Right atrium auricular region (tissue), 2 donors: ENCODE data around the gene GSKIP. TPM values are rescaled to one million over a fixed set of nuclear protein-coding genes. Genes with fewer than 3 reads are reported as not detected.

ENCODE experiments used
- DNase-seq: peaks from one replicate; pipeline ENCODE4 v3.0.0-alpha.2; 2019; ENCODE audit warnings: low spot score
- H3K27ac ChIP-seq, 2 donors: fragments of 200-600 bp; sonication (generic); 1 replicate in 1 of 2; 2 replicates in 1 of 2; pipeline ENCODE4 v1.5.1; 2016 to 2019
- H3K27me3 ChIP-seq, 2 donors: fragments of 200-600 bp; sonication (generic); one replicate each; pipeline versions ENCODE4 v1.5.1 to v1.6.0; 2017 to 2019
- H3K36me3 ChIP-seq: fragments of 200-600 bp; sonication (generic); one replicate; pipeline ENCODE4 v1.5.1; 2016
- H3K4me1 ChIP-seq, 2 donors: fragments of 200-600 bp; sonication (generic); one replicate each; pipeline versions ENCODE4 v1.5.1 to v1.6.0; 2017 to 2019
- H3K4me3 ChIP-seq, 2 donors: fragments of 200-600 bp; sonication (generic); 1 replicate in 1 of 2; 2 replicates in 1 of 2; pipeline ENCODE4 v1.5.1; 2017 to 2019; ENCODE audit warnings: mild to moderate bottlenecking in 1 of 2, moderate library complexity in 1 of 2
- H3K9me3 ChIP-seq, 2 donors: fragments of 200-600 bp; sonication (generic); one replicate each; pipeline ENCODE4 v1.5.1; 2019
- total RNA-seq, 2 donors: library from RNA; depleted of rRNA; stranded (reverse); fragments of >200 nt; gene quantifications; one replicate each; pipeline ENCODE4 v1.1.0, GENCODE V29; 2016
- TF ChIP-seq, protein P1 (sequence below), 2 donors: fragments of 200-600 bp; sonication (generic); IDR thresholded peaks; one replicate each; pipeline ENCODE4 v1.5.1; 2019; ENCODE audit warnings: antibody characterized with exemption in 2 of 2

Gene GSKIP
- total RNA-seq, 2 donors from 2014 or later, result 8.7 to 14.8 TPM

DNA sequence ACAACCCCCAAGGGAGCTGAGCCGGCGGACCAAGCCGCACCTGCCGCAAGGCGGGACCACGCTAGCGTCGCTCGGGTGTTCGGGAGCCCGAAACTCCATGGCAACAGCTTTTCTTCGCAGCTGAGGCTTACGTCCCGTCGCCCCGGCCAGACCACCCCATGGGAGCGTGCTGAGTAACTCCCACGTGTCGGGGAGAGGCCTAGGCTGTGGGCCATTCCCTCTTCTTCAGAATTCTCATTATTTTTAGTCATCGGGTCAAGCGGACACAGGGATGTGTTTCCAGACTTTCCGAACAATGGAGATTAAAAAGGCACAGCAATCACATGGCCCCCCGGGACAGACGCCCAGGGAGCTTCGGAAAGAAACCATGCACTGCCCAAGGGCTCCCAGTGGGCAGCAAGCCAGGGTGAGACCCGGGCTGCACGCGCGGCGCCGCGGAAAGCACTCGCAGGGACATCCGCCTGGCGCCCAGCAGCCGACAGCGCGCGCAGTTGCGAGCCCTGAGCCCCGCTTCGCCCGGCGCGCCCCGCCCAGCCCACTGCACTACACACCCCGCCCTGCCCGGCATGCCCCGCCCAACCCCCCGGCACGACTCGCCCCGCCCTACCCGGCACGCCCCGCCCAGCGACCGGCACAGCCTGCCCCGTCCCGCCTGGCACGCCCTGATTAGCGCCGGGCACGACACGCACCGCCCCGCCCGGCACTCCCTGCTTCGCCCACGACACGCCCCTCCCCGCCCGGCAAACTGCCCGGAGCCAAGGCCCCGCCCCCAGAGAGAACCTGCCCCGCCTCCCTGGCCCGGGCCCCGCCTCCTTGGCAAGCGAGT lies 28.2 kb downstream of the GSKIP start:
- DNase-seq, result peak; percentile 95
- H3K4me1 ChIP-seq, result peaks cover 0 to 15% of the 10 kb centered on the region in 2 donors
- H3K9me3 ChIP-seq, result no peaks in the 10 kb centered on the region
- no peaks in the 10 kb centered on the region for H3K36me3 ChIP-seq
- peak overlapping the region; percentile 65 to 84 for H3K4me3 ChIP-seq
- H3K27ac ChIP-seq, result peak overlapping the region; percentile 63 to 68
- TF ChIP-seq, protein P1, sequence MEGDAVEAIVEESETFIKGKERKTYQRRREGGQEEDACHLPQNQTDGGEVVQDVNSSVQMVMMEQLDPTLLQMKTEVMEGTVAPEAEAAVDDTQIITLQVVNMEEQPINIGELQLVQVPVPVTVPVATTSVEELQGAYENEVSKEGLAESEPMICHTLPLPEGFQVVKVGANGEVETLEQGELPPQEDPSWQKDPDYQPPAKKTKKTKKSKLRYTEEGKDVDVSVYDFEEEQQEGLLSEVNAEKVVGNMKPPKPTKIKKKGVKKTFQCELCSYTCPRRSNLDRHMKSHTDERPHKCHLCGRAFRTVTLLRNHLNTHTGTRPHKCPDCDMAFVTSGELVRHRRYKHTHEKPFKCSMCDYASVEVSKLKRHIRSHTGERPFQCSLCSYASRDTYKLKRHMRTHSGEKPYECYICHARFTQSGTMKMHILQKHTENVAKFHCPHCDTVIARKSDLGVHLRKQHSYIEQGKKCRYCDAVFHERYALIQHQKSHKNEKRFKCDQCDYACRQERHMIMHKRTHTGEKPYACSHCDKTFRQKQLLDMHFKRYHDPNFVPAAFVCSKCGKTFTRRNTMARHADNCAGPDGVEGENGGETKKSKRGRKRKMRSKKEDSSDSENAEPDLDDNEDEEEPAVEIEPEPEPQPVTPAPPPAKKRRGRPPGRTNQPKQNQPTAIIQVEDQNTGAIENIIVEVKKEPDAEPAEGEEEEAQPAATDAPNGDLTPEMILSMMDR (IDR thresholded peaks at IDR 0.05), result peak in 1 of 2 donors; percentile 9
- H3K27me3 ChIP-seq, result no peaks in the 10 kb centered on the region

- peaks cover 0 to 15% of the 10 kb centered on the region in 2 donors for H3K4me1 ChIP-seq
- TF ChIP-seq, protein P1 (IDR thresholded peaks at IDR 0.05), result no peak
- no peaks in the 10 kb centered on the region for H3K27me3 ChIP-seq
- H3K36me3 ChIP-seq, result no peaks in the 10 kb centered on the region
- H3K27ac ChIP-seq, result no peak overlapping the region
- no peaks in the 10 kb centered on the region for H3K9me3 ChIP-seq
- H3K4me3 ChIP-seq, result no peak overlapping the region
- DNase-seq, result no peak
These were observed 29.9 kb downstream of the GSKIP start for GRCh38 chr14:96393071-96393691.

DNA sequence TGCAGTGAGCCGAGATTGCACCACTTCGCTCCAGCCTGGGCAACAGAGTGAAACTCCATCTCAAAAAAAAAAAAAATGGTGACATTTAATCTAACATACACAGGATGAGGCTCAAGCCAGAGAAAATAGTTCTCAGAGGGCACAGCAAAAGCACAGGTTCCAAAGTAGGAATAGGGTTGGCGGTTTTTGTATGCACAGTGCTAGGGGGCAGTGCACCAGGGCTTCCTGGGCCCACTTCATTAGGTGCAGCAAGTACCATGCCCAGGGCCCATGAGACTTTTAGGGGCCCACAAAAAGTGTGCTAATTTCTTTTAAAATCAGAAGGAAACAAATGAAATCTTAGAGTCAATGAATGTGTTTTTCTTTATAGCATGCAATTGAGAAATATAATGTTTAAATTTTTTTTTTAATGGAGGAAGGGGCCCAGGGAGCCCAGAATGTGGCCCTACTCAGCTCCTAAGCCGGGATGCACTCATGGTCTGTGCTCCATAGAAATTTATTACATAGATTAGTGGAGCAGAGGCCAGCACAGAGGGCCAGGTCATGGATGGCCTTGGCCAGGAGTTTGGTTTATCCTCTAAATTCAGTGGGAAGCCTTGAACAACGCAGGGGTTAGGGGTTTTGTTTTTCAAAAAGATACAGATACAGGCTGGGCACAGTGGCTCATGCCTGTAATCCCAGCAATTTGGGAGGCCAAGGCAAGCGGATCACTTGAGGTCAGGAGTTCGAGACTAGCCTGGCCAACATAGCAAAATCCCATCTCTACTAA lies 30.9 kb downstream of the GSKIP start:
- no peak overlapping the region for H3K27ac ChIP-seq
- no peaks in the 10 kb centered on the region for H3K9me3 ChIP-seq
- TF ChIP-seq, protein P1 (IDR thresholded peaks at IDR 0.05), result no peak
- H3K4me3 ChIP-seq, result no peak overlapping the region
- no peak for DNase-seq
- peaks cover 0 to 15% of the 10 kb centered on the region in 2 donors for H3K4me1 ChIP-seq
- H3K27me3 ChIP-seq, result no peaks in the 10 kb centered on the region
- no peaks in the 10 kb centered on the region for H3K36me3 ChIP-seq

- Histone ChIP-seq H3K27me3 (no peaks in the 10 kb centered on the region), H3K4me3 (no peak overlapping the region), H3K9me3 (no peaks in the 10 kb centered on the region)
These were observed 35.1 kb downstream of the GSKIP start for GRCh38 chr14:96398432-96398831.

DNA sequence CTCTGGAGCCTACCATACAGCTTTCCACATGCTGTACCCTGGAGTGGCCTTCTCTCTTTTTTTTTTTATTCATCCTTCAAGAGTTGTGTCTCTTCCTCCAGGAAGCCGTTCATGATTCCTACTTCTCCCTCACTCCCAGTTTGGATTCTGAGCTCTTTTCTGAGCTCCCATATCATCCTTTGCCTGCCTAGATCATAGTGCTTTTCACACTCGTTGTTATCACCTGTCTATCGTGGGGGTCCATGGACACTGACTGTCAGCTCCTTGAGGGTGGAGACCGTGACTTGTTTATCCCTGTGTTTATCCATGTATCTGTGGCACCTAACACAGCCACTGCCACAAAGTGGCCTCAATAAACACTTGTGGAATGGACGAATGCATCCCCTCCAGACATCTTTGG lies 35.6 kb downstream of the GSKIP start:
- Histone ChIP-seq H3K9me3 (no peaks in the 10 kb centered on the region), H3K36me3 (no peaks in the 10 kb centered on the region), H3K4me1 (no peaks in the 10 kb centered on the region), H3K27ac (no peak overlapping the region), H3K27me3 (no peaks in the 10 kb centered on the region), H3K4me3 (no peak overlapping the region)
- no peak for DNase-seq
- TF ChIP-seq, protein P1 (IDR thresholded peaks at IDR 0.05), result no peak

More at GRCh38 chr14:96398432-96398831, 35.1 kb downstream of the GSKIP start:
- TF ChIP-seq, protein P1 (IDR thresholded peaks at IDR 0.05), result no peak
- Histone ChIP-seq H3K4me1 (no peaks in the 10 kb centered on the region), H3K27ac (no peak overlapping the region), H3K36me3 (no peaks in the 10 kb centered on the region)
- DNase-seq, result no peak
